K562 (cell line): ENCODE measurements around the gene DHDH. TPM values are rescaled to one million over a fixed set of nuclear protein-coding genes. Genes with fewer than 3 reads are reported as not detected.

ENCODE experiments used
- BCOR ChIP-seq: fragments of 450-650 bp; IDR thresholded peaks from 2 replicates; pipeline ENCODE4 v1.6.1; 2016
- CBFA2T3 ChIP-seq: fragments of 450-650 bp; IDR thresholded peaks from 2 replicates; pipeline ENCODE4 v1.6.1; 2017
- CCAR2 ChIP-seq: fragments of 200-400 bp; formaldehyde crosslinking; IDR thresholded peaks from 2 replicates; pipeline ENCODE4 v1.6.1; 2017; ENCODE audit warnings: mild to moderate bottlenecking, low read depth, low read length
- CREM ChIP-seq: IDR thresholded peaks from 2 replicates; pipeline ENCODE4 v1.6.1; 2014; ENCODE audit warnings: antibody characterized with exemption, low read depth
- EP300 ChIP-seq: IDR thresholded peaks from 2 replicates; pipeline ENCODE4 v1.6.1; 2012; ENCODE audit warnings: low read length, improper control_type of control experiment
- HMG20B ChIP-seq: fragments of 250-450 bp; sonication (Bioruptor Pico); IDR thresholded peaks from 2 replicates; pipeline ENCODE4 v1.5.0; 2021; ENCODE audit warnings: mild to moderate bottlenecking
- NBN ChIP-seq: fragments of 450-650 bp; IDR thresholded peaks from 2 replicates; pipeline ENCODE4 v1.6.1; 2016; ENCODE audit warnings: low read depth, mild to moderate bottlenecking
- NCOA2 ChIP-seq, 2 experiments: fragments of 450-650 bp; IDR thresholded peaks; 2 replicates each; pipeline ENCODE4 v1.6.1; 2018; ENCODE audit warnings: mild to moderate bottlenecking in 2 of 2, moderate library complexity in 1 of 2; ENCODE audit not compliant: partially characterized antibody in 2 of 2
- PHTF2 ChIP-seq: fragments of 250-450 bp; sonication (Bioruptor Pico); IDR thresholded peaks from 2 replicates; pipeline ENCODE4 v1.5.0; 2021; ENCODE audit warnings: mild to moderate bottlenecking
- POLR2AphosphoS5 ChIP-seq: IDR thresholded peaks from 2 replicates; pipeline ENCODE4 v1.6.1; 2011; ENCODE audit warnings: mild to moderate bottlenecking, low read depth, low read length, moderate library complexity; ENCODE audit not compliant: control insufficient read depth, insufficient read depth
- SAFB ChIP-seq: fragments of 200-400 bp; formaldehyde crosslinking; IDR thresholded peaks from 2 replicates; pipeline ENCODE4 v1.6.1; 2017; ENCODE audit warnings: low read depth, low read length, borderline replicate concordance
- SMAD1 ChIP-seq: fragments of 150-350 bp; IDR thresholded peaks from 2 replicates; pipeline ENCODE4 v1.6.1; 2014; ENCODE audit warnings: low read length, low read depth; ENCODE audit not compliant: partially characterized antibody
- ZNF184 ChIP-seq: sonication (generic); formaldehyde crosslinking; IDR thresholded peaks from 2 replicates; pipeline ENCODE4 v1.5.0; 2020; ENCODE audit warnings: missing genetic modification reagents
- ZNF3 ChIP-seq: fragments of 250-450 bp; sonication (Bioruptor Pico); IDR thresholded peaks from 2 replicates; pipeline ENCODE4 v1.5.0; 2021; ENCODE audit warnings: mild to moderate bottlenecking, moderate library complexity
- ZNF445 ChIP-seq: fragments of 250-450 bp; sonication (Bioruptor Pico); IDR thresholded peaks from 2 replicates; pipeline ENCODE4 v1.4.0; 2020; ENCODE audit warnings: low read depth, mild to moderate bottlenecking, moderate library complexity
- ZNF764 ChIP-seq: fragments of 250-450 bp; sonication (Bioruptor Pico); IDR thresholded peaks from 2 replicates; pipeline ENCODE4 v1.4.0; 2020; ENCODE audit warnings: low read depth, mild to moderate bottlenecking, moderate library complexity
- polyA plus RNA-seq, 8 experiments: library from polyadenylated mRNA; depleted of rRNA in 4 of 8; stranded (reverse) in 5 of 8; unstranded in 3 of 8; fragments of >200 nt; fragmentation: Nextera tagmentation in 2 of 8; fragmentation: Illumina TruSeq in 1 of 8; extraction: Ambion mirVana in 2 of 8; extraction: Trizol in 1 of 8; gene quantifications; 2 replicates each; pipeline versions ENCODE4 v1.2.1 to v1.2.3, GENCODE V29; 2011 to 2014; ENCODE audit warnings: inconsistent platforms in 1 of 8, missing spikeins in 1 of 8
- total RNA-seq, 7 experiments: library from RNA; depleted of rRNA in 6 of 7; stranded (reverse); fragments of >200 nt in 6 of 7; fragmentation: Illumina TruSeq in 2 of 7; extraction: Trizol in 2 of 7; gene quantifications; 2 replicates each; pipeline versions ENCODE4 v1.2.1 to v1.2.3, GENCODE V29; 2011 to 2021; ENCODE audit warnings: low replicate concordance in 1 of 7
- TF ChIP-seq, protein P1 (sequence below): fragments of 200-800 bp; sonication (Bioruptor generic); IDR thresholded peaks from 2 replicates; pipeline ENCODE4 v1.6.1; 2017; ENCODE audit warnings: missing genetic modification characterization, missing compliant biosample characterization
- TF ChIP-seq, protein P2 (sequence below): fragments of 200-800 bp; sonication (Bioruptor generic); IDR thresholded peaks from 2 replicates; pipeline ENCODE4 v1.6.1; 2016; ENCODE audit warnings: missing genetic modification characterization, missing compliant biosample characterization
- TF ChIP-seq, protein P3 (sequence below): fragments of 250-450 bp; sonication (Bioruptor Pico); IDR thresholded peaks from 2 replicates; pipeline ENCODE4 v1.4.0; 2020
- TF ChIP-seq, protein P4 (sequence below): fragments of 250-450 bp; sonication (Bioruptor Pico); IDR thresholded peaks from 2 replicates; pipeline ENCODE4 v1.4.0; 2020; ENCODE audit warnings: mild to moderate bottlenecking

Gene DHDH
- total and polyA plus RNA-seq, 9 of the 15 experiments (the other 6 are each of a cell fraction or from before 2014, with no cell fraction given): 0.37 to 1.9 (median 0.87) TPM

DNA sequence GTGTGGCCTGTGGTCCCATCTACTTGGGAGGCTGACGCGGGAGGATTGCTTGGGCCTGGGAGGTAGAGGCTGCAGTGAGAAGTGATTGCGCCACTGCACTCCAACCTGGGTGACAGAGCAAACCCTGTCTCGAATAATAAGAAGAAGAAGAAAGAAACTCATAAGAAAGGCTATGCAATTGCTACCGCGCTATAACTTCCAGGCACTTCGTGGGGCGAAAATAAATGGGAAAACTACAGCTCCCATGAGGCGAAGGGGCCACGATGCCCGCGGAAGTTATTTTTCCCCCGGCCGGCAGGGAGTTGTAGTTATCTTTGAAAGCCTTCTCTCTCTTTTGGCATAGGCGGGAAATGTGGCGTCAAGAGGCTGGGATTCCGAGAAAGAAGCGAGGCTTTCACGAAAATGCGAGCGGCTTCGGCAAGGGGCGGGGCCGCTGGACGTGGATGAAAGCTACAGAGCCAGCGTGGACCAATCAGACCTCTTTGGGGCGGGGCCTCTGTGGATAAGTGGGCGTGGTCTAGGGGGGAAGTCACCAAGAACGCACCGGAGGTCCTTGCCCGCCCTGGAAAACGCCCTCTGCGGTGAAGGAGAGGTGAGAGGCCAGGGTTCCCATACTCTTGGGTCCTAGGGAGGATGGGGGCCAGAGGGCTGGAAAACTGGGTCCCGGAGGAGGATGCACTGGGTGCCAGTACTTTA, 33.6 kb upstream of the DHDH start, which contains the start of gene NUCB1 (continued):
- TF ChIP-seq, protein P1, sequence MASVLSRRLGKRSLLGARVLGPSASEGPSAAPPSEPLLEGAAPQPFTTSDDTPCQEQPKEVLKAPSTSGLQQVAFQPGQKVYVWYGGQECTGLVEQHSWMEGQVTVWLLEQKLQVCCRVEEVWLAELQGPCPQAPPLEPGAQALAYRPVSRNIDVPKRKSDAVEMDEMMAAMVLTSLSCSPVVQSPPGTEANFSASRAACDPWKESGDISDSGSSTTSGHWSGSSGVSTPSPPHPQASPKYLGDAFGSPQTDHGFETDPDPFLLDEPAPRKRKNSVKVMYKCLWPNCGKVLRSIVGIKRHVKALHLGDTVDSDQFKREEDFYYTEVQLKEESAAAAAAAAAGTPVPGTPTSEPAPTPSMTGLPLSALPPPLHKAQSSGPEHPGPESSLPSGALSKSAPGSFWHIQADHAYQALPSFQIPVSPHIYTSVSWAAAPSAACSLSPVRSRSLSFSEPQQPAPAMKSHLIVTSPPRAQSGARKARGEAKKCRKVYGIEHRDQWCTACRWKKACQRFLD: peak; percentile 39; the same call in 1 of the 2 replicates
- TF ChIP-seq, protein P2, sequence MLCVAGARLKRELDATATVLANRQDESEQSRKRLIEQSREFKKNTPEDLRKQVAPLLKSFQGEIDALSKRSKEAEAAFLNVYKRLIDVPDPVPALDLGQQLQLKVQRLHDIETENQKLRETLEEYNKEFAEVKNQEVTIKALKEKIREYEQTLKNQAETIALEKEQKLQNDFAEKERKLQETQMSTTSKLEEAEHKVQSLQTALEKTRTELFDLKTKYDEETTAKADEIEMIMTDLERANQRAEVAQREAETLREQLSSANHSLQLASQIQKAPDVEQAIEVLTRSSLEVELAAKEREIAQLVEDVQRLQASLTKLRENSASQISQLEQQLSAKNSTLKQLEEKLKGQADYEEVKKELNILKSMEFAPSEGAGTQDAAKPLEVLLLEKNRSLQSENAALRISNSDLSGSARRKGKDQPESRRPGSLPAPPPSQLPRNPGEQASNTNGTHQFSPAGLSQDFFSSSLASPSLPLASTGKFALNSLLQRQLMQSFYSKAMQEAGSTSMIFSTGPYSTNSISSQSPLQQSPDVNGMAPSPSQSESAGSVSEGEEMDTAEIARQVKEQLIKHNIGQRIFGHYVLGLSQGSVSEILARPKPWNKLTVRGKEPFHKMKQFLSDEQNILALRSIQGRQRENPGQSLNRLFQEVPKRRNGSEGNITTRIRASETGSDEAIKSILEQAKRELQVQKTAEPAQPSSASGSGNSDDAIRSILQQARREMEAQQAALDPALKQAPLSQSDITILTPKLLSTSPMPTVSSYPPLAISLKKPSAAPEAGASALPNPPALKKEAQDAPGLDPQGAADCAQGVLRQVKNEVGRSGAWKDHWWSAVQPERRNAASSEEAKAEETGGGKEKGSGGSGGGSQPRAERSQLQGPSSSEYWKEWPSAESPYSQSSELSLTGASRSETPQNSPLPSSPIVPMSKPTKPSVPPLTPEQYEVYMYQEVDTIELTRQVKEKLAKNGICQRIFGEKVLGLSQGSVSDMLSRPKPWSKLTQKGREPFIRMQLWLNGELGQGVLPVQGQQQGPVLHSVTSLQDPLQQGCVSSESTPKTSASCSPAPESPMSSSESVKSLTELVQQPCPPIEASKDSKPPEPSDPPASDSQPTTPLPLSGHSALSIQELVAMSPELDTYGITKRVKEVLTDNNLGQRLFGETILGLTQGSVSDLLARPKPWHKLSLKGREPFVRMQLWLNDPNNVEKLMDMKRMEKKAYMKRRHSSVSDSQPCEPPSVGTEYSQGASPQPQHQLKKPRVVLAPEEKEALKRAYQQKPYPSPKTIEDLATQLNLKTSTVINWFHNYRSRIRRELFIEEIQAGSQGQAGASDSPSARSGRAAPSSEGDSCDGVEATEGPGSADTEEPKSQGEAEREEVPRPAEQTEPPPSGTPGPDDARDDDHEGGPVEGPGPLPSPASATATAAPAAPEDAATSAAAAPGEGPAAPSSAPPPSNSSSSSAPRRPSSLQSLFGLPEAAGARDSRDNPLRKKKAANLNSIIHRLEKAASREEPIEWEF: no peak
- TF ChIP-seq CREM (peak; percentile 91), CBFA2T3 (peak; percentile 25; the same call in 1 of the 2 replicates), CCAR2 (no peak), POLR2AphosphoS5 (peak; percentile 68), ZNF184 (CRISPR knock-in tag) (no peak), BCOR (0 out of 2 replicates have a peak, but pooled peaks have one; percentile 18), PHTF2 (0 out of 2 replicates have a peak, but pooled peaks have one; percentile 36), ZNF445 (CRISPR knock-in tag) (no peak), HMG20B (CRISPR knock-in tag) (no peak), SAFB (no peak), NCOA2 (IDR thresholded peaks at IDR 0.05; ENCODE audit: partially characterized antibody in 2 of 2) (no peak), EP300 (peak; percentile 73), ZNF764 (CRISPR knock-in tag) (no peak), ZNF3 (CRISPR knock-in tag) (no peak), SMAD1 (no peak), NBN (0 out of 2 replicates have a peak, but pooled peaks have one; percentile 11)
- TF ChIP-seq, protein P3, sequence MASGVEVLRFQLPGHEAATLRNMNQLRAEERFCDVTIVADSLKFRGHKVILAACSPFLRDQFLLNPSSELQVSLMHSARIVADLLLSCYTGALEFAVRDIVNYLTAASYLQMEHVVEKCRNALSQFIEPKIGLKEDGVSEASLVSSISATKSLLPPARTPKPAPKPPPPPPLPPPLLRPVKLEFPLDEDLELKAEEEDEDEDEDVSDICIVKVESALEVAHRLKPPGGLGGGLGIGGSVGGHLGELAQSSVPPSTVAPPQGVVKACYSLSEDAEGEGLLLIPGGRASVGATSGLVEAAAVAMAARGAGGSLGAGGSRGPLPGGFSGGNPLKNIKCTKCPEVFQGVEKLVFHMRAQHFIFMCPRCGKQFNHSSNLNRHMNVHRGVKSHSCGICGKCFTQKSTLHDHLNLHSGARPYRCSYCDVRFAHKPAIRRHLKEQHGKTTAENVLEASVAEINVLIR (CRISPR knock-in tag): peak; percentile 62
- TF ChIP-seq, protein P4, sequence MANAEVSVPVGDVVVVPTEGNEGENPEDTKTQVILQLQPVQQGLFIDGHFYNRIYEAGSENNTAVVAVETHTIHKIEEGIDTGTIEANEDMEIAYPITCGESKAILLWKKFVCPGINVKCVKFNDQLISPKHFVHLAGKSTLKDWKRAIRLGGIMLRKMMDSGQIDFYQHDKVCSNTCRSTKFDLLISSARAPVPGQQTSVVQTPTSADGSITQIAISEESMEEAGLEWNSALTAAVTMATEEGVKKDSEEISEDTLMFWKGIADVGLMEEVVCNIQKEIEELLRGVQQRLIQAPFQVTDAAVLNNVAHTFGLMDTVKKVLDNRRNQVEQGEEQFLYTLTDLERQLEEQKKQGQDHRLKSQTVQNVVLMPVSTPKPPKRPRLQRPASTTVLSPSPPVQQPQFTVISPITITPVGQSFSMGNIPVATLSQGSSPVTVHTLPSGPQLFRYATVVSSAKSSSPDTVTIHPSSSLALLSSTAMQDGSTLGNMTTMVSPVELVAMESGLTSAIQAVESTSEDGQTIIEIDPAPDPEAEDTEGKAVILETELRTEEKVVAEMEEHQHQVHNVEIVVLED (CRISPR knock-in tag): peak; percentile 45; the same call in 1 of the 2 replicates
